ENCODE measurements around the gene CNTNAP2.
A peak's percentile ranks its signal among the peaks of the same experiment; 100 is the strongest.

Gene CNTNAP2

GRCh38 chr7:146655928-146656797 is 539.6 kb downstream of the CNTNAP2 start (continued):
- TF ChIP-seq ZNF692 (tag by site-specific recombination; IDR thresholded peaks at IDR 0.05) (no peak), ZNF10 (tag by site-specific recombination; IDR thresholded peaks at IDR 0.05) (no peak), ZNF704 (tag by site-specific recombination; IDR thresholded peaks at IDR 0.05) (no peak), ZNF654 (tag by site-specific recombination; IDR thresholded peaks at IDR 0.05; ENCODE audit: low read depth) (no peak), ZNF426 (tag by site-specific recombination; IDR thresholded peaks at IDR 0.05) (no peak), ZNF211 (tag by site-specific recombination; IDR thresholded peaks at IDR 0.05; ENCODE audit: low read depth) (no peak), ZNF302 (tag by site-specific recombination; IDR thresholded peaks at IDR 0.05; ENCODE audit: low read depth) (no peak), ZFP69B (tag by site-specific recombination; IDR thresholded peaks at IDR 0.05) (0 out of 2 replicates have a peak, but pooled peaks have one; percentile 18), ZNF391 (tag by site-specific recombination; IDR thresholded peaks at IDR 0.05; ENCODE audit: borderline replicate concordance, low read depth) (peak; percentile 86; the same call in 1 of the 2 replicates), ZFP37 (tag by site-specific recombination; IDR thresholded peaks at IDR 0.05) (peak; percentile 58; the same call in 1 of the 2 replicates), ZNF473 (tag by site-specific recombination; IDR thresholded peaks at IDR 0.05) (no peak), ZBTB11 (tag by site-specific recombination; conservative IDR thresholded peaks at IDR 0.05; ENCODE audit: low read depth) (no peak), ZNF121 (tag by site-specific recombination; IDR thresholded peaks at IDR 0.05) (no peak), ZBTB17 (tag by site-specific recombination; IDR thresholded peaks at IDR 0.05) (peak; percentile 64), KLF17 (tag by site-specific recombination; IDR thresholded peaks at IDR 0.05) (peak; percentile 45; the same call in 1 of the 2 replicates), ZBTB6 (tag by site-specific recombination; IDR thresholded peaks at IDR 0.05) (no peak), ZNF501 (tag by site-specific recombination; IDR thresholded peaks at IDR 0.05) (peak; percentile 61; the same call in 1 of the 2 replicates), ZNF175 (tag by site-specific recombination; IDR thresholded peaks at IDR 0.05) (no peak), HOXA7 (CRISPR knock-in tag; IDR thresholded peaks at IDR 0.05; ENCODE audit: borderline replicate concordance) (no peak), ZNF266 (tag by site-specific recombination; IDR thresholded peaks at IDR 0.05; ENCODE audit: low read depth) (no peak), GFI1B (tag by site-specific recombination; IDR thresholded peaks at IDR 0.05) (peak; percentile 74; the same call in 1 of the 2 replicates), ZNF404 (tag by site-specific recombination; IDR thresholded peaks at IDR 0.05) (no peak), ZSCAN16 (tag by site-specific recombination; IDR thresholded peaks at IDR 0.05) (no peak; the same call in 1 of the 2 replicates), GLI2 (tag by site-specific recombination; IDR thresholded peaks at IDR 0.05; ENCODE audit: borderline replicate concordance, low read depth) (peak; percentile 92), ZXDB (tag by site-specific recombination; IDR thresholded peaks at IDR 0.05) (peak; percentile 88), ZNF350 (tag by site-specific recombination; IDR thresholded peaks at IDR 0.05) (no peak), OSR2 (tag by site-specific recombination; IDR thresholded peaks at IDR 0.05) (peak; percentile 90), ZSCAN30 (tag by site-specific recombination; IDR thresholded peaks at IDR 0.05) (peak; percentile 81; the same call in 1 of the 2 replicates), ZNF843 (tag by site-specific recombination; IDR thresholded peaks at IDR 0.05) (peak; percentile 88), ZNF521 (tag by site-specific recombination; IDR thresholded peaks at IDR 0.05) (no peak), TRIM28 (IDR thresholded peaks at IDR 0.05; ENCODE audit: borderline replicate concordance, low read length) (peak; percentile 86), FEZF1 (tag by site-specific recombination; IDR thresholded peaks at IDR 0.05) (peak; percentile 93), ZNF776 (tag by site-specific recombination; IDR thresholded peaks at IDR 0.05; ENCODE audit: borderline replicate concordance) (no peak)
